ENCODE results near the gene GPR37. TPM values are rescaled to one million over a fixed set of nuclear protein-coding genes. Genes with fewer than 3 reads are reported as not detected.

The GPR37 gene
- total RNA-seq, 1 experiment from 2014 or later = 1.6 TPM

GRCh38 chr7:124722292-124722691 is 43.3 kb downstream of the GPR37 start:
- Histone ChIP-seq H2BK20ac (ENCODE audit: low read depth, low read length, poor library complexity, severe bottlenecking) (no peak overlapping the region), H3K56ac (ENCODE audit: insufficient read length, low read depth, low read length) (no peak overlapping the region), H3K4me1 (ENCODE audit: insufficient read depth, low read length) (peaks cover 8% of the 10 kb centered on the region), H3K27me3 (ENCODE audit: insufficient read depth, low read length) (no peaks in the 10 kb centered on the region), H2AK5ac (ENCODE audit: insufficient read length, low read length) (no peak overlapping the region), H3K79me1 (ENCODE audit: insufficient read depth, low read depth, low read length, poor library complexity, severe bottlenecking) (no peaks in the 10 kb centered on the region), H2AFZ (ENCODE audit: low read length) (no peak overlapping the region), H2BK15ac (ENCODE audit: low read depth, low read length) (no peak overlapping the region), H3K18ac (ENCODE audit: insufficient read length, low read depth, low read length) (no peak overlapping the region), H2BK12ac (ENCODE audit: insufficient read length, low read depth, low read length) (no peak overlapping the region), H3K79me2 (ENCODE audit: insufficient read depth, low read length) (no peaks in the 10 kb centered on the region), H3K9me3 (ENCODE audit: control insufficient read depth, low read depth, low read length) (no peaks in the 10 kb centered on the region), H3K4me2 (ENCODE audit: insufficient read depth, insufficient read length, low read length) (no peak overlapping the region), H3K9ac (ENCODE audit: extremely low read depth, insufficient read length, low read length) (no peak overlapping the region), H4K8ac (replicated peaks; ENCODE audit: insufficient read length, low read depth, low read length) (no peak overlapping the region), H2BK5ac (ENCODE audit: insufficient read length, low read length) (no peak overlapping the region), H3K23ac (ENCODE audit: insufficient read length, low read depth, low read length) (no peak overlapping the region), H3K27ac (ENCODE audit: insufficient read length, low read depth, low read length) (no peak overlapping the region), H4K5ac (ENCODE audit: insufficient read length, low read depth, low read length) (no peak overlapping the region), H4K91ac (ENCODE audit: insufficient read length, low read depth, low read length) (no peak overlapping the region), H3T11ph (ENCODE audit: low read length) (no peak overlapping the region), H3K23me2 (ENCODE audit: insufficient read length, low read depth, low read length, poor library complexity, severe bottlenecking) (no peaks in the 10 kb centered on the region), H4K20me1 (ENCODE audit: control insufficient read depth, insufficient read depth, insufficient read length) (no peaks in the 10 kb centered on the region), H3K4ac (ENCODE audit: low read depth, low read length) (no peak overlapping the region), H3K14ac (ENCODE audit: insufficient read depth, low read length) (no peak overlapping the region), H2BK120ac (ENCODE audit: low read depth, low read length, poor library complexity, severe bottlenecking) (no peak overlapping the region)
- no peak for DNase-seq
- H3K27ac Mint-ChIP-seq = no peak overlapping the region
- H3K4me3 Mint-ChIP-seq = no peak overlapping the region
- H3K27me3 Mint-ChIP-seq (ENCODE audit: low read depth) = no peaks in the 10 kb centered on the region
- peaks cover 27 to 28% of the 10 kb centered on the region in 2 experiments for H3K4me1 Mint-ChIP-seq
- no peak for TF ChIP-seq CTCF (conservative IDR thresholded peaks at IDR 0.05)
- no peaks in the 10 kb centered on the region for H3K9me3 Mint-ChIP-seq
- no CpG with 5 or more reads among the region's 3 CpGs for WGBS (ENCODE audit: extremely low coverage, insufficient read length, low lambda C conversion rate)
- H3K36me3 Mint-ChIP-seq (ENCODE audit: insufficient read depth in 1 of 3, low read depth in 3 of 3) = no peaks in the 10 kb centered on the region; a peak in 1 of 7 replicates

All from H9 (cell line).